Left lung (tissue), 10 donors: ENCODE measurements around the gene RHOBTB1. TPM values are rescaled to one million over a fixed set of nuclear protein-coding genes. Genes with fewer than 3 reads are reported as not detected.
A peak's percentile ranks its signal among the peaks of the same experiment; 100 is the strongest.

Experiments used
- ATAC-seq: fragments of 200-7000 bp; cut with Tn5 transposase; one replicate; pipeline ENCODE4 v1.9.1; 2020; ENCODE audit warnings: moderate library complexity
- DNase-seq, 4 donors: peaks; one replicate each; pipeline ENCODE4 v3.0.0-alpha.2; 2013 to 2020
- H3K27ac ChIP-seq, 2 donors: fragments of 200-600 bp; sonication (generic) in 1 of 2; one replicate each; pipeline versions ENCODE4 v1.5.0 to v1.8.0; 2020 to 2021
- H3K27me3 ChIP-seq, 2 donors: fragments of 200-600 bp; sonication (generic) in 1 of 2; one replicate each; pipeline versions ENCODE4 v1.5.0 to v1.8.0; 2020 to 2021
- H3K36me3 ChIP-seq, 2 donors: fragments of 200-600 bp; sonication (generic) in 1 of 2; one replicate each; pipeline versions ENCODE4 v1.5.0 to v1.8.0; 2020 to 2021
- H3K4me1 ChIP-seq, 2 donors: fragments of 200-600 bp; one replicate each; pipeline ENCODE4 v1.8.0; 2021
- H3K4me3 ChIP-seq, 2 donors: fragments of 200-600 bp; sonication (generic) in 1 of 2; one replicate each; pipeline versions ENCODE4 v1.5.0 to v1.8.0; 2020 to 2021; ENCODE audit warnings: mild to moderate bottlenecking in 1 of 2
- H3K9me3 ChIP-seq, 2 donors: fragments of 200-600 bp; sonication (generic) in 1 of 2; one replicate each; pipeline versions ENCODE4 v1.5.0 to v1.8.0; 2020 to 2021
- intact Hi-C, 2 donors: fragments of 100-400 bp; cut with DNase I; formaldehyde crosslinking; loops; one replicate each; pipeline versions ENCODE4 v1.11.2 to v1.14.2; 2022
- polyA plus RNA-seq, 6 donors: library from polyadenylated mRNA; unstranded; fragments of 120-200 nt; gene quantifications; one replicate each; pipeline ENCODE4 v1.2.1, GENCODE V29; 2013; ENCODE audit not compliant: insufficient read length in 6 of 6
- total RNA-seq, 2 donors: library from RNA; stranded (reverse); fragmentation: NEBNext Ultra II Directional; extraction: Animal tissue kit (Norgen Biotek cat#: 25700); gene quantifications; one replicate each; pipeline ENCODE4 v1.2.1, GENCODE V29; 2021
- TF ChIP-seq, protein P1 (sequence below), 2 donors: fragments of 200-600 bp; sonication (generic) in 1 of 2; IDR thresholded peaks; one replicate each; pipeline versions ENCODE4 v1.5.0 to v1.8.0; 2021; ENCODE audit warnings: antibody characterized with exemption in 2 of 2
- donor health status: DM: no; HTN: yes; CAD: no.
- donor health status: DM: no; HTN: no; CAD: no.

RHOBTB1 gene
- total and polyA plus RNA-seq, 8 donors, result 13.1 to 55.9 (median 52.5) TPM

DNA sequence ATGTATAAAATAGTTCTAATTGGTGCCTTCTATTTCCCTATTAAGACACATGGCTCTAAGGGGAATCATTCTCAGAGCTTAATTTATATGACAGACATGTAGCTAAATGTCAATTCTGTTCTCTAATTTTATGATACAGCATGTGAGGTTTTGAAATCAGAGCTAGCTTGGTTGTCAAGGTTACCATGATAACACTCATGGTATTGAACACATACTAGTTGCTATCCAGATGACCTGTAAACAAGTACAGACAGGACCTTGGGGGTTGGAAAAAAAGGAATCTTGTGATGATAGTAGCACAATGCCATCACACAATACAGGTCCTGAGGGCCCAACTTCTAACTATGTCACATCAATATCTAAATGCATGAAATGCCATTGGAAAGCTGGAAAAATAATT lies 49.2 kb downstream of the RHOBTB1 start:
- no peaks in the 10 kb centered on the region for H3K9me3 ChIP-seq
- peak in 1 of 4 donors; percentile 38 for DNase-seq

DNA sequence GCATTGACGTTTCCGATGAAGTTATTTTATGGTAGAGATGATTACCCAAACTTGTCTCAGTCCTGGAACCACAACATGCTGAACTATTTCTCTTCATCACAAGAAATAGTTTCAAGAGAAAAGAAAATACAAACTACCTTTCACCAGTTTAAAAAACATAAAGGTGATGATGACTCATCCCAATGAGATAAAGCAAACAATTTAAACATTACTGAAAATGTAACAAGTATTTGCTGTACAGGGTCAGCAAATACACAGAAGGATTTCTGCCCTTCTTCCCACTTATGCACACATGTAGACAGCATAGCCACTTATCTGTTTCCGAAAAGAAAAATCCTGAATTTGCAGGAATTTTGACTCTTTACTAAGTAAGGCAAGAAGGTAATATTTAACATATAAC lies 50.8 kb downstream of the RHOBTB1 start:
- TF ChIP-seq, protein P1, sequence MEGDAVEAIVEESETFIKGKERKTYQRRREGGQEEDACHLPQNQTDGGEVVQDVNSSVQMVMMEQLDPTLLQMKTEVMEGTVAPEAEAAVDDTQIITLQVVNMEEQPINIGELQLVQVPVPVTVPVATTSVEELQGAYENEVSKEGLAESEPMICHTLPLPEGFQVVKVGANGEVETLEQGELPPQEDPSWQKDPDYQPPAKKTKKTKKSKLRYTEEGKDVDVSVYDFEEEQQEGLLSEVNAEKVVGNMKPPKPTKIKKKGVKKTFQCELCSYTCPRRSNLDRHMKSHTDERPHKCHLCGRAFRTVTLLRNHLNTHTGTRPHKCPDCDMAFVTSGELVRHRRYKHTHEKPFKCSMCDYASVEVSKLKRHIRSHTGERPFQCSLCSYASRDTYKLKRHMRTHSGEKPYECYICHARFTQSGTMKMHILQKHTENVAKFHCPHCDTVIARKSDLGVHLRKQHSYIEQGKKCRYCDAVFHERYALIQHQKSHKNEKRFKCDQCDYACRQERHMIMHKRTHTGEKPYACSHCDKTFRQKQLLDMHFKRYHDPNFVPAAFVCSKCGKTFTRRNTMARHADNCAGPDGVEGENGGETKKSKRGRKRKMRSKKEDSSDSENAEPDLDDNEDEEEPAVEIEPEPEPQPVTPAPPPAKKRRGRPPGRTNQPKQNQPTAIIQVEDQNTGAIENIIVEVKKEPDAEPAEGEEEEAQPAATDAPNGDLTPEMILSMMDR (IDR thresholded peaks at IDR 0.05), result no peak
- no peak overlapping the region for H3K27ac ChIP-seq
- intact Hi-C loops, result no loop called here
- peaks cover 0 to 3% of the 10 kb centered on the region in 2 donors for H3K36me3 ChIP-seq
- no peaks in the 10 kb centered on the region for H3K27me3 ChIP-seq
- no peak overlapping the region for H3K4me3 ChIP-seq
- H3K4me1 ChIP-seq, result peaks cover 0 to 6% of the 10 kb centered on the region in 2 donors
- H3K9me3 ChIP-seq, result no peaks in the 10 kb centered on the region
- ATAC-seq, result no peak
- no peak for DNase-seq

More for the DNA sequence above, 49.2 kb downstream of the RHOBTB1 start:
- Histone ChIP-seq H3K4me3 (no peak overlapping the region), H3K27ac (no peak overlapping the region), H3K27me3 (no peaks in the 10 kb centered on the region), H3K36me3 (no peaks in the 10 kb centered on the region), H3K4me1 (peaks cover 0 to 6% of the 10 kb centered on the region in 2 donors)
- intact Hi-C loops, result no loop called here
- no peak for ATAC-seq
- TF ChIP-seq, protein P1 (IDR thresholded peaks at IDR 0.05), result no peak

DNA sequence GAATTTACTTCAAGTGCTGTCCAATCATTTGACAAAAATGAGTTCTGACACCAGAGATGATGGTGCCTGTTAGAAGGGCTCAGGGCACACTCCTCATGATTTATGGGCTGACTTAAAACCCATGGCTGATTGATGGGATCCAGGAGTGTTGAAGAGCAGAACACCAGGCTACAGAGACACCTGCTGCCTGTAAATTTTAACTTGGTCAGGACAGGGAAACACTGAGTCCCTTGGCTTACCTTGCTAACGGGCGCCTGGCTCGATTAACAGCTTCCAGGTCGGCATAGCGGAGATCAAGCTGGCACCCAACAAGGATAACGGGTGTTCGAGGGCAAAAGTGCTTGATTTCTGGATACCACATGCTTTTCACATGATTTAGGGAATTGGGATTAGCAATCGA lies 51.4 kb downstream of the RHOBTB1 start:
- Histone ChIP-seq H3K36me3 (peaks cover 0 to 7% of the 10 kb centered on the region in 2 donors), H3K4me1 (peaks cover 0 to 6% of the 10 kb centered on the region in 2 donors), H3K27me3 (no peaks in the 10 kb centered on the region), H3K27ac (no peak overlapping the region), H3K9me3 (no peaks in the 10 kb centered on the region), H3K4me3 (no peak overlapping the region)
- intact Hi-C loops, result no loop called here
- DNase-seq, result no peak
- TF ChIP-seq, protein P1 (IDR thresholded peaks at IDR 0.05), result no peak
- ATAC-seq, result no peak

DNA sequence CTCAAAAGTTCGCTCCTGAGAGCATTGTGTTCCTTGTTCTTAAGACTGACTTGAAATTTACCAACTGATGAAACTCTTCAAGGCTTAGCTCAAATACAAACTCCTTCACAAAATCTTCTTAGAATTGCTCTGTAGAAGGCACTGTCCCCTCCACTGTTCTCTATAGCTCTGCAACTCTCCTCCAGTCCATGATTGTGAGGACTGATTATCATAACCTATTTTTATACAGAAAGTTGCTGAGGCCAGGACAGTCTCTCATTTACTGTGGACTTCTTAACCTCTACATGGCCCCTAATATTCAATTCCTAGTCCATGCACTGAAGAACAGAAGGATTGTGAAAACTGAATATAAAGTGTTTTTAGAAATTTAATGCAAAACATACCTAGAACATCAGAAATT lies 53.2 kb downstream of the RHOBTB1 start:
- intact Hi-C loops, result no loop called here

DNA sequence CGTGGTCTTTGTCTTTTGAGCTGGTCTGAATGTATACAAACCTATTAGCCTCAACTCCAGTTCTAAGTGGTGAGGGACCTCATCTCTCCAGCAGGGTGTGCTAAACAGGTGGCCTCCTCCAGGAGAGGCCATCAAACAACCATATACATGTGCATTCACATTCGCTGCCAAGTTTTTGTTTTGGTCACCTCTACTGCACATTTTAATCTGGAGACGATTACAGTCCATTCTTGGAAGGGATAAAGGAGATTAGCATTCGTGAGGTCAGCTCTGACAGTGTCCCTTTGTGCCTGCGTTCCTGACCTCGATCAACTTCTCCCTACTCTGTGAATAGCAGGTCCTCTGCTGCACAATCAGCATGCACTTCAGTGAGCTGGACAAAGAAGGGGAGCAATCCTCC lies 60.8 kb downstream of the RHOBTB1 start:
- intact Hi-C loops, result no loop called here
- Histone ChIP-seq H3K27ac (no peak overlapping the region), H3K9me3 (no peaks in the 10 kb centered on the region), H3K36me3 (peaks cover 0 to 3% of the 10 kb centered on the region in 2 donors), H3K4me1 (no peaks in the 10 kb centered on the region), H3K27me3 (no peaks in the 10 kb centered on the region), H3K4me3 (no peak overlapping the region)
- TF ChIP-seq, protein P1 (IDR thresholded peaks at IDR 0.05), result peak; percentile 31 to 35
- ATAC-seq, result peak; percentile 81
- peak in 1 of 4 donors; percentile 13 for DNase-seq

More for the DNA sequence above, 53.2 kb downstream of the RHOBTB1 start:
- H3K27ac ChIP-seq, result no peak overlapping the region
- no peak for ATAC-seq
- H3K36me3 ChIP-seq, result peaks cover 0 to 7% of the 10 kb centered on the region in 2 donors
- no peaks in the 10 kb centered on the region for H3K9me3 ChIP-seq
- TF ChIP-seq, protein P1 (IDR thresholded peaks at IDR 0.05), result no peak
- H3K4me1 ChIP-seq, result peaks cover 0 to under 1% of the 10 kb centered on the region in 2 donors
- H3K4me3 ChIP-seq, result no peak overlapping the region
- DNase-seq, result no peak
- H3K27me3 ChIP-seq, result no peaks in the 10 kb centered on the region
